Superior temporal gyrus (tissue), 1 donor: ENCODE results near the gene MORC3.
"Not testable (repeated sequence)": the region's sequence is repeated elsewhere in the genome, so short reads cannot be mapped to it uniquely, and the experiment has no call there.

Experiments used
- DNase-seq: peaks from one replicate; pipeline ENCODE4 v3.0.0-alpha.2; 2016; ENCODE audit errors: extremely low spot score

Gene MORC3, protein sequence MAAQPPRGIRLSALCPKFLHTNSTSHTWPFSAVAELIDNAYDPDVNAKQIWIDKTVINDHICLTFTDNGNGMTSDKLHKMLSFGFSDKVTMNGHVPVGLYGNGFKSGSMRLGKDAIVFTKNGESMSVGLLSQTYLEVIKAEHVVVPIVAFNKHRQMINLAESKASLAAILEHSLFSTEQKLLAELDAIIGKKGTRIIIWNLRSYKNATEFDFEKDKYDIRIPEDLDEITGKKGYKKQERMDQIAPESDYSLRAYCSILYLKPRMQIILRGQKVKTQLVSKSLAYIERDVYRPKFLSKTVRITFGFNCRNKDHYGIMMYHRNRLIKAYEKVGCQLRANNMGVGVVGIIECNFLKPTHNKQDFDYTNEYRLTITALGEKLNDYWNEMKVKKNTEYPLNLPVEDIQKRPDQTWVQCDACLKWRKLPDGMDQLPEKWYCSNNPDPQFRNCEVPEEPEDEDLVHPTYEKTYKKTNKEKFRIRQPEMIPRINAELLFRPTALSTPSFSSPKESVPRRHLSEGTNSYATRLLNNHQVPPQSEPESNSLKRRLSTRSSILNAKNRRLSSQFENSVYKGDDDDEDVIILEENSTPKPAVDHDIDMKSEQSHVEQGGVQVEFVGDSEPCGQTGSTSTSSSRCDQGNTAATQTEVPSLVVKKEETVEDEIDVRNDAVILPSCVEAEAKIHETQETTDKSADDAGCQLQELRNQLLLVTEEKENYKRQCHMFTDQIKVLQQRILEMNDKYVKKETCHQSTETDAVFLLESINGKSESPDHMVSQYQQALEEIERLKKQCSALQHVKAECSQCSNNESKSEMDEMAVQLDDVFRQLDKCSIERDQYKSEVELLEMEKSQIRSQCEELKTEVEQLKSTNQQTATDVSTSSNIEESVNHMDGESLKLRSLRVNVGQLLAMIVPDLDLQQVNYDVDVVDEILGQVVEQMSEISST

GRCh38 chr21:36319767-36320420, at the start of gene MORC3:
Gene MORC3, plus strand, starts transcription at chr21:36320197. Its CDS starts 68 bp downstream, at chr21:36320265.
- peak; percentile 99 for DNase-seq

GRCh38 chr21:36270786-36271695, 49.0 kb upstream of the MORC3 start:
- not testable (repeated sequence) for DNase-seq

DNA sequence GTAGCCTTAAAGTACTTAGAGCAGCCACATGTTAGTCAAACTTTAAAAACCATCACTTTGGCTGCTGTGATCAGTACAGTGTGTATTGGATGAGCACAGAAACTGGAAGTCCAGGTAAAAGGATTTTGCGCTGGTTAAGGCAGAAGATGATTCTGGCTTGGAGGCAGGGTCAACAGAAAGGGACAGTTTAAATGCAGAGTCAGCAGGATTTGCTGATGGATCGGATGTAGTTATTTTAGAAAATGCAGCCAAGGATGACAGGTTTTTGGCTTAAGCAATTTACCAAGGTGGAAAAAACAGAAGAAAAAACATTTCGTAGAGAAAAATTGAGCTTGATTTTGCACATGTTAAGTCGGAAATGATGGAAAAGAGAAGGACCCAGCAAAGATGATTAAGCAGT, 45.9 kb upstream of the MORC3 start:
- DNase-seq: no peak

DNA sequence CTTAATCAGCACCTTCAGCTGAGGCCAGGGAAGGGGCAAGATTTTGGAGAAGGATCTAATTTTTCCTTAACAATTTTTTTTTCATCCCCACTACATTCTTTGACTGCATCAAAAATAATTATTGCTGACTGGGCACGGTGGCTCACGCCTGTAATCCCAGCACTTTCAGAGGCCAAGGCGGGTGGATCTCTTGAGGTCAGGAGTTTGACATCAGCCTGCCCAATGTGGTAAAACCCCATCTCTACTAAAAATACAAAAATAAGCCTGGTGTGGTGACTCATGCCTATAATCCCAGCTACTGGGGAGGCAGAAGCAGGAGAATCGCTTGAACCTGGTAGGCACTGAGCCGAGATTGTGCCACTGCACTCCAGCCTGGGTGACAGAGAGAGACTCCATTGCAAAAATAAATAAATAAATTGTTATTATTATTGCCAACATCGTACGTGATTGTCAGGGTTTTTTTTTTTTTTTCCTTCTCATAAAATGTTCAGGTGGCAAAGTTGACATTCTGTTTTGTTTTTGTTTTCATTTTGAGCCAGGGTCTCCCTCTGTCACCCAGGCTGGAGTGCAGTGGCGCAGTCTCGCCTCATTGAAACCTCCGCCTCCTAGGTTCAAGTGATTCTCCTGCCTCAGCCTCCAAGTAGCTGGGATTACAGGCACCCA, 37.3 kb upstream of the MORC3 start:
- DNase-seq: no peak

- DNase-seq: not testable (repeated sequence)
These were observed 36.8 kb upstream of the MORC3 start for GRCh38 chr21:36283231-36283622.

DNA sequence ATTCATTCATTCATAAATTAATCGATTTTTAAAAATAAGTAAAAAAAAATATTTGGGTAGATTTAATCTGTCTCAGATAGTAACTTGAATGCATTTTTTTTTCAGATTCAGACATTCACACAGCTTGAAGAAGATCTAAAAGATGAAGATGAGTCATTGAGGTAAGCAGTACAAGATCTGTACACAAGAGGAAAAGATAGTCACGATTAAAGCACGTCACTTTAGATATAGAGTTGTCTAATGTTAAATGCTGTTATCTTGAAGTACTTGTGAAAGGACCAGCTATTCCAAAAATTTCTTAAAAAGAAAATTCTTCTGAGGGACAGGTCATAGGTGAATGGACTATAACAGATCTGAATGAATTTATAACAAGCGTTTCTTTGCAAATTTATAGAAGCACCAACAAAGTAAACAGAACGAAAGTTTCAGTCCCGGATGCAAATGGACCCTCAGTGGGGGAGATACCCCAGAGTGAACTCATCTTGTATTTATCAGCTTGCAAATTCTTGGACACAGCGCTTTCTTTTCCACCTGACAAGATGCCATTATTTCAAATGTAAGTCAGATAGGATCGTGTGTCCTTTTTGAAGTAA, 31.2 kb upstream of the MORC3 start:
- peak; percentile 15 for DNase-seq

- no peak for DNase-seq
These were observed 28.5 kb upstream of the MORC3 start for GRCh38 chr21:36291509-36291908.

DNA sequence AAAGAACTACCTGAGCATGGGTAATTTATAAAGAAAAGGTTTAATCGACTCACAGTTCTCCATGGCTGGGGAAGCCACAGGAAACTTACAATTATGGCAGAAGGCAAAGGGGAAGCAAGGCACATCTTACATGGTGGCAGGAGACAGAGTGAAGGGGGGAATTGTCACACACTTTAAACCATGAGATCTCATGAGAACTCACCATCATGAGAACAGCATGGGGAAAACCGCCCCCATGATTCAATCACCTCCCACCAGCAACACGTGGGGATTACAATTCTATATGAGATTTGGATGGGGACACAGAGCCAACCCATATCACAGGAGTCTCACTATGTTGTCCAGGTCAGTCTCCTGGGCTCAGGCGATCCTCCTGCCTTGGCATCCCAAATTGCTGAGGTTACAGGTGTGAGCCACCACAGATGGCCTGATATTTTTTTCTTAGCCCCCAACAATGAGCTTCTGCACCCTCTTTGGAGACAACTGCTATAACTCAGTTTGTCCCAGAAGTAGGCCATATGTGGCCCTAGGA, 22.5 kb upstream of the MORC3 start:
- DNase-seq: no peak

DNA sequence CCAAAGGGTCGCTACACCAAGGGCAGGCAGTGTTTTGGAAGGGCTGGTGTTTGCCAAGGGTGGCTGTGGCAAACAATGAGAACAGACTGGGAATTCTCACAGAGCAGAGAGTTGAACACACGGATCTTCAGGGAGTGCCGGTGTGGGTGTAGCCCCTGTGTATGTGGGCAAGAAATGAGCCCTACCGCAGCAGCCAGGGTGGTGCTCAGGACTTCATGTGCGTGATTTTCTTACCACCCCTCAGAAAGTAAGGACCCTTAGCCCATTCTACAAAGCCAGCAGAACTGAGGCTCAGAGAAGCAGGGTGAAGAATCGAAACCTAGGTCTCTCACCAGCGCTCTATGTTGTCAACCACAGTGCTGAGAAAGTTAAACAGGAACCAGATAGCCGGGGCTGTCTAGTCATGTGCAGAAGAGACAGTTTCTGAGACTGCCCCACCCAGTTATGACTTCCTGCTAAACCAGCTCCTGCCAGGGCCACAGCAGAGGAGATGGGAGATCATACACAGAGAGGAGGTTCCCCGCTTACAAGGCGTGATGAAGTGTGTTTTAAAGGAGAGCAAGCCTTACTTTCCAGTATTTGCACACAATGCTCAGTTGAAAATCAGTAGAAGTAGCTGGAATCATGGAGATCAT, 21.9 kb upstream of the MORC3 start:
- peak; percentile 30 for DNase-seq

DNA sequence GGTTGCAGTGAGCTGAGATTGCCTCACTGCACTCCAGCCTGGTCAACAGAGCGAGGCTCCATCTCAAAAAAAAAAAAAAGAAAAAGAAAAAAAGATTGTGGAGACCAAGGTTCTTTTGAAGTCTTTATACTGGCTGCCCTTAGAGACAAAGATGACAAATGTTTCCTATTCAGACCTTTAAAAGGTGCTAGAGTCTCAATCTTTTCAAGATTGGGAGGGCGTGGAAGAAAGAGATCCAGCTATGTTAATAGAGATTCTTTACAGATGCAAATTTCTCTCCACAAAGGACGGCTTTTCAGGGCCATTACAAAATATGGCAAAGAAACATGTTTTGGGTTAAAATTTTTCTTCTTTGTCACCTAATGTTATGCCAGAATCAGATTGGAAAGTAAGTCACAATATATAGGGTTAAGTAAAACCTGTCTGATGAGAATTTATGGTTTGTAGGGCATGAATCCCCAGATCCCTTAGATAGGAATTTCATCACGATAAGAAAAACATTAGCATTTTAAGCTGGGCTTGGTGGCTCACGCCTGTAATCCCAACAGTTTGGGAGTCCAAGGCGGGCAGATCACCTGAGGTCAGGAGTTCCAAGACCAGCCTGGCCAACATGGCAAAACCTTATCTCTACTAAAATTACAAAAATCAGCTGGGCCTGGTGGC, 13.0 kb upstream of the MORC3 start:
- DNase-seq: no peak

- no peak for DNase-seq
These were observed 10.0 kb upstream of the MORC3 start for GRCh38 chr21:36310016-36310415.

DNA sequence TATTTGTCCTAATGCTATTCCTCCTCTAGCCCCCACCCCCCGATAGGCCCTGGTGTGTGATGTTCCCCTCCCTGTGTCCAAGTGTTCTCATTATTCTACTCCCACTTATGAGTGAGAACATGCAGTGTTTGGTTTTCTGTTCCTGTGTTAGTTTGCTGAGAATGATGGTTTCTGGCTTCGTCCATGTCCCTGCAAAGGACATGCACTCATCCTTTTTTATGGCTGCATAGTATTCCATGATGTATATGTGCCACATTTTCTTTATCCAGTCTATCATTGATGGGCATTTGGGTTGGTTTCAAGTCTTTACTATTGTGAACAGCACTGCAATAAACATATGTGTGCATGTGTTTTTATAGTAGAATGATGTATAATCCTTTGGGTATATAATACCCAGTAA, 6.6 kb upstream of the MORC3 start:
- not testable (repeated sequence) for DNase-seq

GRCh38 chr21:36316045-36316444, 4.0 kb upstream of the MORC3 start:
- DNase-seq: not testable (repeated sequence)

- no peak for DNase-seq
These were observed 3.0 kb upstream of the MORC3 start for GRCh38 chr21:36316872-36317484.

DNA sequence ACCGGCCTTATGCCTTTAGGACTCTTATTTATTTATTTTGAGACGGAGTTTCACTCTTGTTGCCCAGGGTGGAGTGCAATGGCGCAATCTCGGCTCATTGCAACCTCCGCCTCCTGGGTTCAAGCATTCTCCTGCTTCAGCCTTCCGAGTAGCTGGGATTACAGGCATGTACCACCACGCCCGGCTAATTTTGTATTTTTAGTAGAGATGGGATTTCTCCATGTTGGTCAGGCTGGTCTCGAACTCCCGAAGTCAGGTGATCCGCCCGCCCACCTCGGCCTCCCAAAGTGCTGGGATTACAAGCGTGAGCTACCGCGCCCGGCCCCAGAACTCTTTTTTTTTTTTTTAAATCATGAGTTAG, 611 bp upstream of the MORC3 start:
- DNase-seq: not testable (repeated sequence)

DNA sequence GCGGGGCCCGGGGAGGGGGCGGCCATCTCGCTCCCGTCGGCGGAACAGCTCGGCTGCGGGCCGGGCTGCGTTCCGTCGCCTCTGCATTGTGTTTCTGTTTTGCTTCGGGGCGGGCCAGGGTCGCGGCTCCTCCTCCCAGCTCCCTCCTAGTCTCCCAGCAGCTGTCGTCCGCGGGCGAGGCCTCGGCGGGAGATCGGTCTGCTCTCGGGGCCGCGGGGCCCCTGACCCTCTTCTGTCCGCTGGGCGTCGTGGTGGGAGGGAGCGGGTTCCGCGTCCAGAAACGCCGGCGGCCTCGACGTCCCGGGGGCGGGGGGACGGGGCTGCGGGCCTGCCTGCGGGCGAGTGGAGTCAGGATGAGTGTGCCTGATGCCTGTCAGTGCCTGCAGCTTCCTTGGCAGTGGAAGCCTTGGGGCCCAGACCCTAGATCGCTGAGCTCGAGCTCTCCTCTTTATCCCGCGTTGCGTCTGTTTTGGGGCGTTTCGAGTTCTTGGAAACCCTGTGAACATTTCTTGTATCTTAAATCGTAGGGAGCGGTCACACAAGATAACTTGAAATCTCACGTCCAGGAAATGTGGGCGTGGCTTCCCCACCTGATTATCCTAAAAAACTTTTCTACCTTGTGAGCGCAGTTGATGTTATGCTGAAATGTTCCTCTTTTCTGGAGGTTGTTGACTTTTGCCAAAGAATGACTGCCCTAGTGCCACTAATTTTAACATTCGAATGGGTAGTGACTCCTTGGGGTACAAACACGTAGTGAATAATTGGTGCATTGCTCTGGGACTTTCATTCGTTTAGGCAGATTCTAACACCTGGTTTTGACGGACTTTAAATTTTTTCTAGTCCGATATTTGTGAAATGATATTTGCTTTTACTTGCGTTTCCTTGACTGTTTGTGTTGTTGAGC, 676 bp downstream of the MORC3 start:
- DNase-seq: peak; percentile 71

- peak; percentile 40 for DNase-seq
These were observed 1.5 kb downstream of the MORC3 start for GRCh38 chr21:36321325-36322082.
